Activated CD8-positive, alpha-beta T cell treated with anti-CD3 and anti-CD28 coated beads, Interleukin-2, amount 10 ng/mL, durations not matched to agents 7 days and 5 days (primary cell): ENCODE measurements around the gene EEF1AKMT1. TPM values are rescaled to one million over a fixed set of nuclear protein-coding genes. Genes with fewer than 3 reads are reported as not detected.
A peak's percentile ranks its signal among the peaks of the same experiment; 100 is the strongest.

ENCODE experiments used
- ATAC-seq: fragments of 150-1000 bp; cut with Tn5 transposase; one replicate; pipeline ENCODE4 v1.10.0; 2021; ENCODE audit warnings: moderate library complexity
- CTCF ChIA-PET: fragments of 350-600 bp; sonication (Branson Sonifier 250); formaldehyde crosslinking; loops from one replicate; lab custom pipeline; 2021; ENCODE audit warnings: antibody characterized with exemption; lab: Charles Lee
- POLR2A ChIA-PET: fragments of 350-600 bp; sonication (Branson Sonifier 250); formaldehyde crosslinking; loops from one replicate; lab custom pipeline; 2021; ENCODE audit warnings: antibody characterized with exemption; lab: Charles Lee
- DNase-seq: peaks from one replicate; pipeline ENCODE4 v3.0.0-alpha.2; 2020
- H3K27ac Mint-ChIP-seq: one replicate; pipeline ENCODE4 v1.8.0; 2021; ENCODE audit warnings: mild to moderate bottlenecking, mixed read lengths
- H3K27me3 Mint-ChIP-seq: one replicate; pipeline ENCODE4 v1.8.0; 2021; ENCODE audit warnings: low read depth, mixed read lengths
- H3K36me3 Mint-ChIP-seq: one replicate; pipeline ENCODE4 v1.8.0; 2021; ENCODE audit warnings: low read depth, mixed read lengths
- H3K4me1 Mint-ChIP-seq: one replicate; pipeline ENCODE4 v1.8.0; 2021; ENCODE audit warnings: low read depth, mixed read lengths
- H3K4me3 Mint-ChIP-seq: one replicate; pipeline ENCODE4 v1.8.0; 2021; ENCODE audit warnings: mild to moderate bottlenecking, mixed read lengths
- H3K9me3 Mint-ChIP-seq: one replicate; pipeline ENCODE4 v1.8.0; 2022; ENCODE audit warnings: mixed read lengths; ENCODE audit not compliant: insufficient read depth
- total RNA-seq, 2 experiments: library from RNA; stranded (reverse); gene quantifications; one replicate each; pipeline ENCODE4 v1.2.3, GENCODE V29; 2021

Gene EEF1AKMT1
- total RNA-seq, 2 experiments from 2014 or later = 10.0 to 11.2 TPM

GRCh38 chr13:20799726-20800416 lies 26.1 kb upstream of the EEF1AKMT1 start:
- ChIA-PET CTCF (interaction anchor here (1.5 kb wide), 1 partner anchor 29 kb away, joined by 6 read pairs; no protein-coding TSS in a partner anchor), POLR2A (no interaction called here)
- Mint-ChIP-seq H3K27me3 (no peaks in the 10 kb centered on the region), H3K4me1 (peaks cover 10% of the 10 kb centered on the region), H3K9me3 (no peaks in the 10 kb centered on the region), H3K36me3 (peaks cover 34% of the 10 kb centered on the region), H3K27ac (no peak overlapping the region), H3K4me3 (no peak overlapping the region)
- ATAC-seq (no peak), DNase-seq (no peak)

GRCh38 chr13:20798027-20798426 lies 24.3 kb upstream of the EEF1AKMT1 start:
- DNase-seq (no peak), ATAC-seq (no peak)
- ChIA-PET CTCF (no interaction called here), POLR2A (no interaction called here)
- Mint-ChIP-seq H3K4me1 (peaks cover 10% of the 10 kb centered on the region), H3K27ac (no peak overlapping the region), H3K27me3 (no peaks in the 10 kb centered on the region), H3K9me3 (no peaks in the 10 kb centered on the region), H3K4me3 (no peak overlapping the region), H3K36me3 (peaks cover 47% of the 10 kb centered on the region)

- peak overlapping the region; percentile 5 for H3K27ac Mint-ChIP-seq
- H3K4me1 Mint-ChIP-seq = peaks cover 10% of the 10 kb centered on the region
- H3K4me3 Mint-ChIP-seq = no peak overlapping the region
- no peak for ATAC-seq
- ChIA-PET POLR2A (no interaction called here), CTCF (interaction anchor here (1.0 kb wide), 1 partner anchor 32 kb away, joined by 3 read pairs; no protein-coding TSS in a partner anchor)
- no peaks in the 10 kb centered on the region for H3K9me3 Mint-ChIP-seq
- H3K27me3 Mint-ChIP-seq = no peaks in the 10 kb centered on the region
- H3K36me3 Mint-ChIP-seq = peaks cover 48% of the 10 kb centered on the region
- no peak for DNase-seq
These were observed 23.2 kb upstream of the EEF1AKMT1 start for GRCh38 chr13:20796791-20797508.

- H3K4me1 Mint-ChIP-seq = peaks cover 5% of the 10 kb centered on the region
- CTCF ChIA-PET = no interaction called here
- H3K9me3 Mint-ChIP-seq = no peaks in the 10 kb centered on the region
- H3K36me3 Mint-ChIP-seq = peaks cover 31% of the 10 kb centered on the region
- H3K4me3 Mint-ChIP-seq = no peak overlapping the region
- DNase-seq (no peak), ATAC-seq (no peak)
- H3K27me3 Mint-ChIP-seq = no peaks in the 10 kb centered on the region
- no peak overlapping the region for H3K27ac Mint-ChIP-seq
- POLR2A ChIA-PET = no interaction called here
These were observed 15.9 kb upstream of the EEF1AKMT1 start for GRCh38 chr13:20789665-20790064.

- Mint-ChIP-seq H3K4me1 (peaks cover 5% of the 10 kb centered on the region), H3K27me3 (no peaks in the 10 kb centered on the region), H3K36me3 (peaks cover 28% of the 10 kb centered on the region), H3K9me3 (no peaks in the 10 kb centered on the region), H3K4me3 (no peak overlapping the region), H3K27ac (no peak overlapping the region)
- ChIA-PET CTCF (interaction anchor here (1.6 kb wide), 1 partner anchor 41 kb away, joined by 8 read pairs; no protein-coding TSS in a partner anchor), POLR2A (no interaction called here)
- DNase-seq (no peak), ATAC-seq (no peak)
These were observed 14.6 kb upstream of the EEF1AKMT1 start for GRCh38 chr13:20788312-20788711.

GRCh38 chr13:20787180-20787579 lies 13.4 kb upstream of the EEF1AKMT1 start:
- H3K27ac Mint-ChIP-seq = no peak overlapping the region
- no peaks in the 10 kb centered on the region for H3K9me3 Mint-ChIP-seq
- ATAC-seq (no peak), DNase-seq (no peak)
- peaks cover 7% of the 10 kb centered on the region for H3K4me1 Mint-ChIP-seq
- POLR2A ChIA-PET = interaction anchor here (1.1 kb wide), 1 partner anchor 14 kb away, joined by 4 read pairs; the partner anchor contains the start of gene EEF1AKMT1
- H3K27me3 Mint-ChIP-seq = no peaks in the 10 kb centered on the region
- no peak overlapping the region for H3K4me3 Mint-ChIP-seq
- peaks cover 32% of the 10 kb centered on the region for H3K36me3 Mint-ChIP-seq
- CTCF ChIA-PET = interaction anchor here (1.6 kb wide), 1 partner anchor 42 kb away, joined by 8 read pairs; no protein-coding TSS in a partner anchor

GRCh38 chr13:20782116-20782708 lies 8.5 kb upstream of the EEF1AKMT1 start:
- Mint-ChIP-seq H3K27ac (no peak overlapping the region), H3K27me3 (no peaks in the 10 kb centered on the region), H3K4me3 (no peak overlapping the region), H3K9me3 (no peaks in the 10 kb centered on the region), H3K4me1 (peaks cover 2% of the 10 kb centered on the region), H3K36me3 (peaks cover 18% of the 10 kb centered on the region)
- ChIA-PET CTCF (interaction anchor here (1.1 kb wide), 1 partner anchor 60 kb away, joined by 4 read pairs; no protein-coding TSS in a partner anchor), POLR2A (interaction anchor here (1.7 kb wide), 1 partner anchor 8 kb away, joined by 8 read pairs; the partner anchor contains the start of gene EEF1AKMT1)
- no peak for DNase-seq
- ATAC-seq = no peak

- Mint-ChIP-seq H3K4me1 (peaks cover 2% of the 10 kb centered on the region), H3K36me3 (peaks cover 19% of the 10 kb centered on the region), H3K27ac (no peak overlapping the region), H3K4me3 (no peak overlapping the region), H3K27me3 (no peaks in the 10 kb centered on the region), H3K9me3 (no peaks in the 10 kb centered on the region)
- DNase-seq = no peak
- CTCF ChIA-PET = interaction anchor here (1.0 kb wide), 1 partner anchor 286 kb away, joined by 4 read pairs; no protein-coding TSS in a partner anchor
- POLR2A ChIA-PET = no interaction called here
- ATAC-seq = no peak
These were observed 6.6 kb upstream of the EEF1AKMT1 start for GRCh38 chr13:20780317-20780716.

- H3K36me3 Mint-ChIP-seq = peaks cover 24% of the 10 kb centered on the region
- ChIA-PET POLR2A (no interaction called here), CTCF (interaction anchor here (0.7 to 1.0 kb wide), 3 partner anchors 145 to 286 kb away, joined by 3 to 4 read pairs (median 3); no protein-coding TSS in a partner anchor)
- H3K4me3 Mint-ChIP-seq = no peak overlapping the region
- DNase-seq (no peak), ATAC-seq (no peak)
- no peak overlapping the region for H3K27ac Mint-ChIP-seq
- H3K27me3 Mint-ChIP-seq = no peaks in the 10 kb centered on the region
- H3K4me1 Mint-ChIP-seq = peaks cover 10% of the 10 kb centered on the region
- H3K9me3 Mint-ChIP-seq = no peaks in the 10 kb centered on the region
These were observed 5.6 kb upstream of the EEF1AKMT1 start for GRCh38 chr13:20779405-20779804.

- Mint-ChIP-seq H3K27ac (no peak overlapping the region), H3K4me1 (peaks cover 17% of the 10 kb centered on the region), H3K4me3 (no peak overlapping the region), H3K27me3 (no peaks in the 10 kb centered on the region), H3K36me3 (peaks cover 24% of the 10 kb centered on the region), H3K9me3 (no peaks in the 10 kb centered on the region)
- ATAC-seq (no peak), DNase-seq (no peak)
- ChIA-PET POLR2A (no interaction called here), CTCF (no interaction called here)
These were observed 4.5 kb upstream of the EEF1AKMT1 start for GRCh38 chr13:20778311-20778710.

GRCh38 chr13:20776751-20777150 lies 3.0 kb upstream of the EEF1AKMT1 start:
- Mint-ChIP-seq H3K27me3 (no peaks in the 10 kb centered on the region), H3K4me1 (peaks cover 24% of the 10 kb centered on the region), H3K4me3 (no peak overlapping the region), H3K36me3 (peaks cover 24% of the 10 kb centered on the region), H3K27ac (no peak overlapping the region), H3K9me3 (no peaks in the 10 kb centered on the region)
- ATAC-seq (no peak), DNase-seq (no peak)
- POLR2A ChIA-PET = no interaction called here
- CTCF ChIA-PET = no interaction called here
